Trophoblast cell (in vitro differentiated cells and primary cell): ENCODE data around the gene TMEM132D.

ENCODE experiments used
- DNase-seq, 2 donors: peaks; one replicate each; pipeline ENCODE4 v3.0.0-alpha.2; 2016
- H2AFZ ChIP-seq: 2 replicates; pipeline ENCODE4 v1.6.1; 2013; ENCODE audit warnings: low read length, moderate library complexity, mild to moderate bottlenecking; ENCODE audit not compliant: insufficient read depth, poor library complexity
- H2AK5ac ChIP-seq: 2 replicates; pipeline ENCODE4 v1.6.1; 2013; ENCODE audit warnings: mild to moderate bottlenecking, low read length
- H2BK120ac ChIP-seq: 2 replicates; pipeline ENCODE4 v1.6.1; 2013; ENCODE audit warnings: low read length, mild to moderate bottlenecking, moderate library complexity; ENCODE audit not compliant: insufficient read depth, poor library complexity
- H2BK12ac ChIP-seq: 2 replicates; pipeline ENCODE4 v1.6.1; 2013; ENCODE audit warnings: mild to moderate bottlenecking, low read length, moderate library complexity
- H2BK5ac ChIP-seq: 2 replicates; pipeline ENCODE4 v1.6.1; 2013; ENCODE audit warnings: low read length, low read depth, moderate library complexity, mild to moderate bottlenecking; ENCODE audit not compliant: poor library complexity
- H3K14ac ChIP-seq: 2 replicates; pipeline ENCODE4 v1.6.1; 2013; ENCODE audit warnings: mild to moderate bottlenecking, low read length
- H3K18ac ChIP-seq: 2 replicates; pipeline ENCODE4 v1.6.1; 2013; ENCODE audit warnings: mild to moderate bottlenecking, low read length
- H3K23ac ChIP-seq: 2 replicates; pipeline ENCODE4 v1.6.1; 2013; ENCODE audit warnings: low read length
- H3K27ac ChIP-seq: 2 replicates; pipeline ENCODE4 v1.5.1; 2013; ENCODE audit warnings: low read depth, mild to moderate bottlenecking, inconsistent platforms, low read length, moderate library complexity
- H3K27me3 ChIP-seq: 2 replicates; pipeline ENCODE4 v1.6.1; 2013; ENCODE audit warnings: inconsistent platforms, mild to moderate bottlenecking, low read length, moderate library complexity; ENCODE audit not compliant: insufficient read depth
- H3K36me3 ChIP-seq, 2 experiments: 1 replicate in 1 of 2; 2 replicates in 1 of 2; pipeline ENCODE4 v1.6.1; 2013; ENCODE audit warnings: low read length in 2 of 2, mild to moderate bottlenecking in 2 of 2, moderate library complexity in 1 of 2; ENCODE audit not compliant: insufficient read depth in 2 of 2, control insufficient read depth in 1 of 2
- H3K4ac ChIP-seq: 2 replicates; pipeline ENCODE4 v1.6.1; 2013; ENCODE audit warnings: low read depth, mild to moderate bottlenecking, low read length, moderate library complexity
- H3K4me1 ChIP-seq, 2 experiments: 1 replicate in 1 of 2; 2 replicates in 1 of 2; pipeline ENCODE4 v1.6.1; 2013; ENCODE audit warnings: low read length in 2 of 2, mild to moderate bottlenecking in 2 of 2, moderate library complexity in 1 of 2; ENCODE audit not compliant: insufficient read depth in 2 of 2, control insufficient read depth in 1 of 2
- H3K4me2 ChIP-seq: 2 replicates; pipeline ENCODE4 v1.6.1; 2013; ENCODE audit warnings: inconsistent platforms, mild to moderate bottlenecking, low read length, moderate library complexity
- H3K4me3 ChIP-seq: 2 replicates; pipeline ENCODE4 v1.5.1; 2013; ENCODE audit warnings: mild to moderate bottlenecking, low read depth, low read length, inconsistent platforms
- H3K79me1 ChIP-seq: one replicate; pipeline ENCODE4 v1.6.1; 2013; ENCODE audit warnings: low read length
- H3K79me2 ChIP-seq: 2 replicates; pipeline ENCODE4 v1.6.1; 2013; ENCODE audit warnings: low read length, mild to moderate bottlenecking; ENCODE audit not compliant: control insufficient read depth, insufficient read depth, poor library complexity
- H3K9ac ChIP-seq: 2 replicates; pipeline ENCODE4 v1.6.1; 2013; ENCODE audit warnings: mild to moderate bottlenecking, low read length
- H3K9me3 ChIP-seq: 2 replicates; pipeline ENCODE4 v1.6.1; 2013; ENCODE audit warnings: low read depth, mild to moderate bottlenecking, control low read depth, inconsistent platforms, low read length; ENCODE audit not compliant: insufficient read depth
- H4K12ac ChIP-seq: 2 replicates; pipeline ENCODE4 v1.6.1; 2013; ENCODE audit warnings: low read depth, mild to moderate bottlenecking, low read length, moderate library complexity
- H4K8ac ChIP-seq: 2 replicates; pipeline ENCODE4 v1.6.1; 2013; ENCODE audit warnings: low read depth, mild to moderate bottlenecking, low read length, moderate library complexity
- H4K91ac ChIP-seq: one replicate; pipeline ENCODE4 v1.6.1; 2013; ENCODE audit warnings: low read depth, mild to moderate bottlenecking, low read length, moderate library complexity
- WGBS: extraction: QIAGEN DNeasy Blood & Tissue Kit; methylation state at CpG from one replicate; pipeline ENCODE4 v1.1.7; 2013; ENCODE audit warnings: missing lambda C conversion rate; ENCODE audit not compliant: insufficient read length, insufficient coverage; ENCODE audit errors: extremely low coverage; 5-methylcytosine and 5-hydroxymethylcytosine counted together

TMEM132D gene

DNA sequence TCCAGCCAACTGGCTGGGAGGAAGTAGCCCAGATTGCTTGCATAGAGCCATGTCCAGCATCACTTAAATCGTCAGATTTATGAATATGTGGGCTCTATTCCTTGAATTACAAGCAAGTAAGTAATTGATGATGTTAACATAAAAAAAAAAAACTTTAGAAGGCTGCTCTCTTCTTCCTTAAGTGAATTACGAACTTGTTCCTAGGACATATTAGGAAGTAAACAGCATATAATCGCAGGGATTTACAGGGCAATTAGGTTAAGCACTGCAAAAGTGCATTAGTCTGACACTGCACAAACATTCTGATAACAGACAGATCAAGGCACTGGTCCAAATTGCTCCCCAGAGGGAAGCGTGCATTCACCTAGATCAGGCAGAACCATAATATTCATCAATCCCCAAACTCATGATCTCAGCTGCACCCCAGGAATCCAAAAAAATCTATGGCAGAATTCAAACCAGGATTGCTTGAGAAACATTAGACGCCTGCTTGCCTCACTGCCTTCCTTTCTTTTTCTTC is 293.2 kb downstream of the TMEM132D start:
- no peak overlapping the region for H3K9ac ChIP-seq
- no peak overlapping the region for H3K14ac ChIP-seq
- H4K91ac ChIP-seq, result no peak overlapping the region
- H3K4me1 ChIP-seq, result peaks cover 2 to 4% of the 10 kb centered on the region in 2 experiments
- H2BK12ac ChIP-seq, result no peak overlapping the region
- H4K8ac ChIP-seq, result no peak overlapping the region
- H4K12ac ChIP-seq, result no peak overlapping the region
- no peaks in the 10 kb centered on the region for H3K79me2 ChIP-seq
- H3K27me3 ChIP-seq, result no peaks in the 10 kb centered on the region
- WGBS, result no CpG with 5 or more reads among the region's 5 CpGs
- H3K4me3 ChIP-seq, result no peak overlapping the region
- H2BK120ac ChIP-seq, result no peak overlapping the region
- H3K23ac ChIP-seq, result no peak overlapping the region
- no peak overlapping the region for H3K4ac ChIP-seq
- no peak overlapping the region for H2BK5ac ChIP-seq
- no peak overlapping the region for H2AK5ac ChIP-seq
- no peaks in the 10 kb centered on the region for H3K9me3 ChIP-seq
- no peak overlapping the region for H3K4me2 ChIP-seq
- H3K27ac ChIP-seq, result no peak overlapping the region
- no peaks in the 10 kb centered on the region for H3K79me1 ChIP-seq
- H3K18ac ChIP-seq, result no peak overlapping the region
- H3K36me3 ChIP-seq, result no peaks in the 10 kb centered on the region
- no peak for DNase-seq
- H2AFZ ChIP-seq, result no peak overlapping the region

DNA sequence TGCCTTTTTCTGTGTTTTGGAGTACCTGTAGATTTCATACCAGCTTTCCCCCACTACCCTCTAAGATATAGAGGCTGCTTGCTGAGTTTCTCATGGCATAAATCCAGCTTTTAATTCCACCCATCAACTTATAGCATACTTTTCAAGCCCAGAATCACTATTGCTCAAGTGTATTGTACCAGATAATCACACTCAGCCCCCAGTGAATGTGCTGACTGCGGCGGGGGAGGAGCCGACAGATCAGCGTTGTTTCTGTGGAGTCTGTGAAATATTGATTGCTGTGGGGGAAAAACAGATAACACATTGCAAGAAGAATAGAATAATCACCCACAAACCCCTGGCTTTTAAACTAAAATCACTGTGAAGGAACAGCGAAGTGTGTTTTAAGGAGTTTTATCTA is 296.1 kb downstream of the TMEM132D start:
- peaks cover 2 to 4% of the 10 kb centered on the region in 2 experiments for H3K4me1 ChIP-seq
- no peaks in the 10 kb centered on the region for H3K79me1 ChIP-seq
- H3K36me3 ChIP-seq, result no peaks in the 10 kb centered on the region
- H3K4ac ChIP-seq, result no peak overlapping the region
- no peak for DNase-seq
- H4K8ac ChIP-seq, result no peak overlapping the region
- no peaks in the 10 kb centered on the region for H3K27me3 ChIP-seq
- no peak overlapping the region for H2BK5ac ChIP-seq
- H3K23ac ChIP-seq, result no peak overlapping the region
- no peak overlapping the region for H2BK12ac ChIP-seq
- H3K18ac ChIP-seq, result no peak overlapping the region
- H2AK5ac ChIP-seq, result no peak overlapping the region
- no peak overlapping the region for H3K9ac ChIP-seq
- H2AFZ ChIP-seq, result no peak overlapping the region
- no peak overlapping the region for H2BK120ac ChIP-seq
- H3K79me2 ChIP-seq, result no peaks in the 10 kb centered on the region
- H4K12ac ChIP-seq, result no peak overlapping the region
- no peak overlapping the region for H3K14ac ChIP-seq
- H3K9me3 ChIP-seq, result no peaks in the 10 kb centered on the region
- H3K4me2 ChIP-seq, result no peak overlapping the region
- H4K91ac ChIP-seq, result no peak overlapping the region
- no CpG with 5 or more reads among the region's 5 CpGs for WGBS
- no peak overlapping the region for H3K4me3 ChIP-seq
- H3K27ac ChIP-seq, result no peak overlapping the region

- Histone ChIP-seq H2BK5ac (no peak overlapping the region), H3K18ac (no peak overlapping the region), H3K9me3 (no peaks in the 10 kb centered on the region), H3K36me3 (no peaks in the 10 kb centered on the region), H2AFZ (no peak overlapping the region), H3K4me2 (no peak overlapping the region), H2BK120ac (no peak overlapping the region), H3K4me1 (peaks cover 2 to 4% of the 10 kb centered on the region in 2 experiments), H2BK12ac (no peak overlapping the region), H3K79me1 (no peaks in the 10 kb centered on the region), H3K14ac (no peak overlapping the region), H3K27me3 (no peaks in the 10 kb centered on the region), H3K23ac (no peak overlapping the region), H3K27ac (no peak overlapping the region), H2AK5ac (no peak overlapping the region), H4K91ac (no peak overlapping the region), H4K12ac (no peak overlapping the region), H3K4me3 (no peak overlapping the region), H3K9ac (no peak overlapping the region), H4K8ac (no peak overlapping the region), H3K79me2 (no peaks in the 10 kb centered on the region), H3K4ac (no peak overlapping the region)
- WGBS, result no CpG with 5 or more reads among the region's 7 CpGs
- no peak for DNase-seq
Measured at GRCh38 chr12:129607301-129607700, 296.5 kb downstream of the TMEM132D start.

DNA sequence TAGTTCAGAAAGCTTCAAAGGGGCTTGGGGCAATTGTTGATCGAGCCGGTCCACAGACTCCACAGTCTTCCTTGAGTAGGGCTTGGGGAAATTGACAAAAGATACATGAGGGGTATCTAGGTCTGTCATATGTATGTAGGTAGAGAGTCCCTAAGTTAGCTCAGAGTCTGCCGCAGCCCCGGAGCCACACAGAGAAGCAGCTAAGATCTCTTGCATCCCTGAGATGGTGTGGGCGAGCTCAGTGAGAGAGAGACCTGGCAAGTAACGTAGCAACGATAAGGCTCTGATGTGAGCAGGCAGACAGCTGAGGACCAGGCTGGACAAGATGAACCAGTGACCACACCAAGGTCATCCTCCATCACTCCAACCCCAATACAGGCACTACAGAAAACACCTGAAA is 297.6 kb downstream of the TMEM132D start:
- Histone ChIP-seq H3K79me2 (no peaks in the 10 kb centered on the region), H3K27me3 (no peaks in the 10 kb centered on the region), H3K79me1 (no peaks in the 10 kb centered on the region), H3K4ac (no peak overlapping the region), H3K9ac (no peak overlapping the region), H2AK5ac (no peak overlapping the region), H2BK12ac (no peak overlapping the region), H3K4me3 (no peak overlapping the region), H3K27ac (no peak overlapping the region), H2BK5ac (no peak overlapping the region), H3K18ac (no peak overlapping the region), H2BK120ac (no peak overlapping the region), H4K91ac (no peak overlapping the region), H4K12ac (no peak overlapping the region), H2AFZ (no peak overlapping the region), H3K23ac (no peak overlapping the region), H3K14ac (no peak overlapping the region), H4K8ac (no peak overlapping the region), H3K36me3 (no peaks in the 10 kb centered on the region), H3K9me3 (no peaks in the 10 kb centered on the region), H3K4me1 (peaks cover 2 to 4% of the 10 kb centered on the region in 2 experiments), H3K4me2 (no peak overlapping the region)
- WGBS, result no CpG with 5 or more reads among the region's 7 CpGs
- no peak for DNase-seq
